Fibroblast of lung (primary cell): Measurements from ENCODE around the gene C10orf90. TPM values are rescaled to one million over a fixed set of nuclear protein-coding genes. Genes with fewer than 3 reads are reported as not detected.

ENCODE experiments used
- DNase-seq, 2 donors: peaks; one replicate each; pipeline versions ENCODE4 v3.0.0 to v3.0.0-alpha.2; 2010; ENCODE audit warnings: low read depth in 2 of 2
- H2AFZ ChIP-seq: 2 replicates; pipeline ENCODE4 v1.5.1; 2012; ENCODE audit warnings: low read length, control low read depth, inconsistent platforms
- H3K27ac ChIP-seq: 2 replicates; pipeline ENCODE4 v1.5.1; 2011; ENCODE audit warnings: low read length, control low read depth; ENCODE audit not compliant: insufficient read depth
- H3K27me3 ChIP-seq: 2 replicates; pipeline ENCODE4 v1.5.1; 2011; ENCODE audit warnings: mild to moderate bottlenecking, low read length; ENCODE audit not compliant: control insufficient read depth, insufficient read depth
- H3K36me3 ChIP-seq: 2 replicates; pipeline ENCODE4 v1.5.1; 2011; ENCODE audit warnings: low read length; ENCODE audit not compliant: control insufficient read depth, insufficient read depth
- H3K4me1 ChIP-seq: 2 replicates; pipeline ENCODE4 v1.5.1; 2011; ENCODE audit warnings: low read length; ENCODE audit not compliant: control insufficient read depth, insufficient read depth; ENCODE audit errors: extremely low read depth
- H3K4me2 ChIP-seq: 2 replicates; pipeline ENCODE4 v1.5.1; 2011; ENCODE audit warnings: low read length, control low read depth; ENCODE audit not compliant: insufficient read depth; ENCODE audit errors: extremely low read depth
- H3K4me3 ChIP-seq, 4 experiments: fragments of 200-600 bp in 1 of 4; sonication (generic) in 1 of 4; replicated peaks in 1 of 4; 2 replicates each; pipeline ENCODE4 v1.5.1; 2011 to 2016; ENCODE audit warnings: low read length in 4 of 4, low read depth in 3 of 4, mild to moderate bottlenecking in 3 of 4, control low read depth in 2 of 4, inconsistent platforms in 1 of 4, mixed read lengths in 1 of 4; ENCODE audit not compliant: insufficient read depth in 1 of 4; ENCODE audit errors: control extremely low read depth in 1 of 4
- H3K79me2 ChIP-seq: 2 replicates; pipeline ENCODE4 v1.5.1; 2012; ENCODE audit warnings: mild to moderate bottlenecking, low read length, inconsistent platforms; ENCODE audit not compliant: control insufficient read depth, insufficient read depth
- H3K9ac ChIP-seq: 2 replicates; pipeline ENCODE4 v1.5.1; 2011; ENCODE audit warnings: mild to moderate bottlenecking, low read length, control low read depth; ENCODE audit not compliant: insufficient read depth
- H3K9me3 ChIP-seq: 2 replicates; pipeline ENCODE4 v1.5.1; 2012; ENCODE audit warnings: low read depth, low read length; ENCODE audit not compliant: control insufficient read depth, insufficient read depth
- H4K20me1 ChIP-seq: 2 replicates; pipeline ENCODE4 v1.5.1; 2011; ENCODE audit warnings: low read length; ENCODE audit not compliant: control insufficient read depth, insufficient read depth; ENCODE audit errors: extremely low read depth
- CTCF ChIP-seq, 2 donors: IDR thresholded peaks in 1 of 2; conservative IDR thresholded peaks in 1 of 2; 1 replicate in 1 of 2; 2 replicates in 1 of 2; pipeline ENCODE4 v1.5.1; 2011 to 2012; ENCODE audit warnings: low read length in 2 of 2, control low read depth in 1 of 2, inconsistent platforms in 1 of 2, low read depth in 1 of 2, mild to moderate bottlenecking in 1 of 2
- EZH2 ChIP-seq: IDR thresholded peaks from 2 replicates; pipeline ENCODE4 v1.5.1; 2012; ENCODE audit warnings: low read length, control low read depth, mild to moderate bottlenecking; ENCODE audit errors: missing control alignments
- polyA plus RNA-seq, 2 donors: library from polyadenylated mRNA; depleted of rRNA in 1 of 2; stranded (reverse) in 1 of 2; unstranded in 1 of 2; fragments of >200 nt; gene quantifications; 2 replicates each; pipeline ENCODE4 v1.2.1, GENCODE V29; 2011 to 2012; ENCODE audit warnings: missing spikeins in 1 of 2
- total RNA-seq: library from RNA; depleted of rRNA; stranded (reverse); fragments of >200 nt; gene quantifications from 2 replicates; pipeline ENCODE4 v1.2.1, GENCODE V29; 2014

C10orf90 gene
- total and polyA plus RNA-seq, 2 donors (not counting 1 experiment from before 2014, with no cell fraction given): 0.17 to 0.65 TPM

- no peaks in the 10 kb centered on the region for H3K27me3 ChIP-seq
- H3K9ac ChIP-seq: no peak overlapping the region
- no peak for TF ChIP-seq EZH2
- no peak for TF ChIP-seq CTCF (conservative IDR thresholded peaks at IDR 0.05 in 1 of 2, IDR thresholded peaks at IDR 0.05 in 1 of 2; ENCODE audit: low read depth in 1 of 2, low read length in 2 of 2)
- no peak overlapping the region for H3K4me2 ChIP-seq
- no peak overlapping the region for H3K4me3 ChIP-seq
- no peak for DNase-seq
- no peaks in the 10 kb centered on the region for H3K79me2 ChIP-seq
- H3K27ac ChIP-seq: no peak overlapping the region
- no peaks in the 10 kb centered on the region for H4K20me1 ChIP-seq
- no peak overlapping the region for H2AFZ ChIP-seq
- no peaks in the 10 kb centered on the region for H3K4me1 ChIP-seq
- no peaks in the 10 kb centered on the region for H3K36me3 ChIP-seq
- no peaks in the 10 kb centered on the region for H3K9me3 ChIP-seq
Measured at GRCh38 chr10:126595160-126595559, 75.3 kb downstream of the C10orf90 start.

- Histone ChIP-seq H3K4me1 (no peaks in the 10 kb centered on the region), H3K9me3 (no peaks in the 10 kb centered on the region), H2AFZ (no peak overlapping the region), H3K4me3 (no peak overlapping the region), H3K27me3 (no peaks in the 10 kb centered on the region), H3K27ac (no peak overlapping the region), H3K36me3 (no peaks in the 10 kb centered on the region), H3K79me2 (no peaks in the 10 kb centered on the region), H3K9ac (no peak overlapping the region), H3K4me2 (no peak overlapping the region), H4K20me1 (no peaks in the 10 kb centered on the region)
- TF ChIP-seq EZH2: no peak
- TF ChIP-seq CTCF (conservative IDR thresholded peaks at IDR 0.05 in 1 of 2, IDR thresholded peaks at IDR 0.05 in 1 of 2; ENCODE audit: low read depth in 1 of 2, low read length in 2 of 2): no peak
- no peak for DNase-seq
Measured at GRCh38 chr10:126593968-126594701, 76.4 kb downstream of the C10orf90 start.

GRCh38 chr10:126592901-126593300, 77.6 kb downstream of the C10orf90 start:
- H3K79me2 ChIP-seq: no peaks in the 10 kb centered on the region
- H3K4me2 ChIP-seq: no peak overlapping the region
- TF ChIP-seq CTCF (conservative IDR thresholded peaks at IDR 0.05 in 1 of 2, IDR thresholded peaks at IDR 0.05 in 1 of 2; ENCODE audit: low read depth in 1 of 2, low read length in 2 of 2) (no peak), EZH2 (no peak)
- H3K27ac ChIP-seq: no peak overlapping the region
- no peaks in the 10 kb centered on the region for H4K20me1 ChIP-seq
- H3K27me3 ChIP-seq: no peaks in the 10 kb centered on the region
- no peak for DNase-seq
- H3K4me1 ChIP-seq: no peaks in the 10 kb centered on the region
- H3K36me3 ChIP-seq: no peaks in the 10 kb centered on the region
- no peaks in the 10 kb centered on the region for H3K9me3 ChIP-seq
- H3K9ac ChIP-seq: no peak overlapping the region
- H2AFZ ChIP-seq: no peak overlapping the region
- no peak overlapping the region for H3K4me3 ChIP-seq
